GM23338 (cell line): Measurements from ENCODE around the gene WSB2. TPM values are rescaled to one million over a fixed set of nuclear protein-coding genes. Genes with fewer than 3 reads are reported as not detected.

ENCODE experiments used
- ATAC-seq: fragments of 200-7000 bp; cut with Tn5 transposase; 3 replicates; pipeline ENCODE4 v1.9.1; 2020
- DNase-seq: peaks from one replicate; pipeline ENCODE4 v3.0.0-alpha.2; 2015; ENCODE audit warnings: low spot score
- H2AFZ ChIP-seq: fragments of 200-600 bp; sonication (generic); 2 replicates; pipeline ENCODE4 v1.8.0; 2016; ENCODE audit warnings: antibody characterized with exemption, mild to moderate bottlenecking, moderate library complexity
- H3F3A ChIP-seq: fragments of 200-600 bp; sonication (generic); replicated peaks from 2 replicates; pipeline ENCODE4 v1.8.0; 2017; ENCODE audit warnings: antibody characterized with exemption, mixed run types, low read depth
- H3K27ac ChIP-seq: fragments of 200-600 bp; sonication (generic); 2 replicates; pipeline ENCODE4 v1.6.1; 2016; ENCODE audit warnings: low read depth
- H3K27me3 ChIP-seq: fragments of 200-600 bp; sonication (generic); 2 replicates; pipeline ENCODE4 v1.8.0; 2016; ENCODE audit warnings: mild to moderate bottlenecking, mixed run types, moderate library complexity; ENCODE audit not compliant: insufficient read depth
- H3K36me3 ChIP-seq: fragments of 200-600 bp; sonication (generic); 2 replicates; pipeline ENCODE4 v1.8.0; 2016; ENCODE audit warnings: mild to moderate bottlenecking; ENCODE audit not compliant: insufficient read depth
- H3K4me1 ChIP-seq: fragments of 200-600 bp; sonication (generic); 2 replicates; pipeline ENCODE4 v1.8.0; 2016; ENCODE audit warnings: mild to moderate bottlenecking, moderate library complexity; ENCODE audit not compliant: insufficient read depth
- H3K4me2 ChIP-seq: fragments of 200-600 bp; sonication (generic); 2 replicates; pipeline ENCODE4 v1.7.1; 2017; ENCODE audit warnings: mixed run types
- H3K4me3 ChIP-seq: fragments of 200-600 bp; sonication (generic); 2 replicates; pipeline ENCODE4 v1.6.1; 2016; ENCODE audit warnings: mixed run types
- H3K79me2 ChIP-seq: fragments of 200-600 bp; sonication (generic); replicated peaks from 2 replicates; pipeline ENCODE4 v1.8.0; 2017; ENCODE audit warnings: mild to moderate bottlenecking; ENCODE audit not compliant: insufficient read depth
- H3K9me2 ChIP-seq: fragments of 200-600 bp; sonication (generic); 2 replicates; pipeline ENCODE4 v1.8.0; 2017; ENCODE audit not compliant: insufficient read depth
- H4K20me1 ChIP-seq: fragments of 200-600 bp; sonication (generic); replicated peaks from 2 replicates; pipeline ENCODE4 v1.8.0; 2017; ENCODE audit warnings: mild to moderate bottlenecking; ENCODE audit not compliant: insufficient read depth
- H3K27ac Mint-ChIP-seq: 2 replicates; pipeline ENCODE4 v1.8.0; 2020; ENCODE audit warnings: inconsistent platforms, mild to moderate bottlenecking, moderate library complexity, mixed read lengths
- H3K27me3 Mint-ChIP-seq: 3 replicates; pipeline ENCODE4 v1.8.0; 2022; ENCODE audit warnings: low read depth, mild to moderate bottlenecking, moderate library complexity, mixed read lengths, inconsistent platforms; ENCODE audit not compliant: insufficient read depth, poor library complexity
- H3K36me3 Mint-ChIP-seq: 3 replicates; pipeline ENCODE4 v1.8.0; 2021; ENCODE audit warnings: low read depth, mild to moderate bottlenecking, inconsistent platforms, moderate library complexity, mixed read lengths
- H3K4me1 Mint-ChIP-seq: 3 replicates; pipeline ENCODE4 v1.8.0; 2020; ENCODE audit warnings: mild to moderate bottlenecking, inconsistent platforms, mixed read lengths
- H3K4me3 Mint-ChIP-seq: 3 replicates; pipeline ENCODE4 v1.8.0; 2021; ENCODE audit warnings: moderate library complexity, mild to moderate bottlenecking, inconsistent platforms, mixed read lengths
- H3K9me3 Mint-ChIP-seq: 3 replicates; pipeline ENCODE4 v1.8.0; 2020; ENCODE audit warnings: moderate library complexity, mild to moderate bottlenecking, inconsistent platforms, mixed read lengths
- CREB1 ChIP-seq: fragments of 250-450 bp; sonication (Bioruptor Pico); IDR thresholded peaks from 2 replicates; pipeline ENCODE4 v1.5.0; 2020; ENCODE audit warnings: low read depth, mild to moderate bottlenecking, moderate library complexity
- EZH2 ChIP-seq: fragments of 200-600 bp; sonication (generic); IDR thresholded peaks from one replicate; pipeline ENCODE4 v1.8.0; 2017; ENCODE audit warnings: antibody characterized with exemption, mild to moderate bottlenecking, low read depth; ENCODE audit not compliant: unreplicated experiment
- EZH2phosphoT487 ChIP-seq: fragments of 200-600 bp; sonication (generic); IDR thresholded peaks from one replicate; pipeline ENCODE4 v1.8.1; 2018; ENCODE audit warnings: antibody characterized with exemption; ENCODE audit not compliant: unreplicated experiment
- JUNB ChIP-seq: IDR thresholded peaks from one replicate; pipeline ENCODE4 v1.6.1; 2016; ENCODE audit warnings: antibody characterized with exemption; ENCODE audit not compliant: unreplicated experiment
- NANOG ChIP-seq: IDR thresholded peaks from 2 replicates; pipeline ENCODE4 v1.6.1; 2016; ENCODE audit warnings: antibody characterized with exemption, borderline replicate concordance
- POLR2AphosphoS5 ChIP-seq: IDR thresholded peaks from 2 replicates; pipeline ENCODE4 v1.6.1; 2016; ENCODE audit warnings: antibody characterized with exemption, low read depth
- STAT1 ChIP-seq: IDR thresholded peaks from one replicate; pipeline ENCODE4 v1.6.1; 2016; ENCODE audit warnings: antibody characterized with exemption; ENCODE audit not compliant: unreplicated experiment
- ZNF331 ChIP-seq: fragments of 250-450 bp; sonication (Bioruptor Pico); IDR thresholded peaks from 2 replicates; pipeline ENCODE4 v1.5.0; 2020; ENCODE audit warnings: low read depth, mild to moderate bottlenecking, moderate library complexity
- polyA plus RNA-seq: library from polyadenylated mRNA; unstranded; fragments of >200 nt; fragmentation: Nextera tagmentation; extraction: Ambion mirVana; gene quantifications from 2 replicates; pipeline ENCODE4 v1.2.1, GENCODE V29; 2016
- total RNA-seq: library from RNA; depleted of rRNA; stranded (reverse); fragments of >200 nt; shearing (Covaris generic); gene quantifications from 2 replicates; pipeline ENCODE4 v1.2.3, GENCODE V29; 2014
- TF ChIP-seq, protein P1 (sequence below): IDR thresholded peaks from 2 replicates; pipeline ENCODE4 v1.6.1; 2016; ENCODE audit warnings: antibody characterized with exemption
- TF ChIP-seq, protein P2 (sequence below): IDR thresholded peaks from one replicate; pipeline ENCODE4 v1.6.1; 2018; ENCODE audit warnings: antibody characterized with exemption; ENCODE audit not compliant: unreplicated experiment
- TF ChIP-seq, protein P3 (sequence below), 2 experiments: fragments of 200-600 bp in 1 of 2; sonication (generic) in 1 of 2; conservative IDR thresholded peaks; 2 replicates each; pipeline versions ENCODE4 v1.5.1 to v1.6.1; 2016 to 2017; ENCODE audit warnings: antibody characterized with exemption in 2 of 2, low read depth in 2 of 2, mild to moderate bottlenecking in 2 of 2, moderate library complexity in 1 of 2
- TF ChIP-seq, protein P4 (sequence below): fragments of 250-450 bp; sonication (Bioruptor Pico); IDR thresholded peaks from 2 replicates; pipeline ENCODE4 v1.5.0; 2020; ENCODE audit warnings: mild to moderate bottlenecking, moderate library complexity

Gene WSB2
- total and polyA plus RNA-seq, 2 experiments from 2014 or later: 36.6 to 60.8 TPM

DNA sequence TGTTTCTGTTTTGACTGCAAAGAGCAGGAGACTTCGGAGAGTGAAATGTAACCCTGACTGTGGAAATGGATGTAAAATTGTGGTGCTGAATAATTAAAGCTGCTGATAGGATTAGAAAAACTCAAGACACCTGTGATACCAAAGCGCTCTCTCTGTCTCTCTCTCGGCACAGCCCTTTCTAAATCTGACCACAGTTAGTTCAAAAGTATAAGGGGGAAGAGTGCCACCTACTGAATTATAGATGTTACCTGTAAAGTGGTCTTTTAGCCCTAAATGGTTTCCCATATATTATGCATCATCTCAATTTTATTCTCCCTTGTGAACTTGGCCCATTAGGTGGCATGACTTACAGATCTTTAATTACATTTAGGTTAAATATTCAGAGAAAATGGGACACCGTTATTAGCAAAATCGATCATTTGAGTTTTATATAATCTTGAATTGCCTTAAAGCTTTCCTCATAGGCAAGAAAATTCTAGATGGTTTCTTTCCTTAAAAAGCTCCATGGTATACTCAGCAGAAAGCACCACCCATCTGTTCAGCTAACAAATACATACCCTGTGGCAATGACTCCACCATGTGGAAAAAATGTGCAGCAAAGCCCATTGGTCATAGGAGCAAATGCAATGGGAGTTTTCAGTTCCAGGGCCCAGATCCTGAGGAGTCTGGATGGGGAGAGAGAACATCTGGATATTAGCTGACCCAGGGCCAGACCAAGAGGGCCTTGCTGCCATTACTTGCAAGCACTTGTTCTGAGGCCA is 26.4 kb downstream of the WSB2 start (continued):
- TF ChIP-seq STAT1: no peak

DNA sequence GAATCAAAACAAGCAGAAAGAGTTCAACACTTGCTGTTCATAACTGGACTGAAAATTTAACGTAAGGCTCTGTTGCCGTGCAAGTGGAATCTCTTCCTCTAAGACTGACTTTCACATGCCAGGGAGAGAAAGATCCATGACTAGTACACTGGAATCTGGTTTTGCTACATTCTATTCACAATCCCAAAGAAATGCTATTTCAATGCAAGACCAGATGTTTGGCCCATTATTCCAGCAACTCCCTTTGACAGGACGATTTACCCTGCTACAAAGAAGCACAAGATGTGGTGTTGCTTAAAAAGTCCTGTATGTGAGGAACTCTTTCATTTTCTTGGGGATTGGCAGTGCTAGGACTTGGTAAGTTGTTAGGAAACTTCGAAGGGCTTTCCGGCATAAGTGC is 27.1 kb downstream of the WSB2 start:
- Histone ChIP-seq H3K27ac (peak overlapping the region; percentile 52; the same call in 1 of the 2 replicates), H3K9me2 (no peaks in the 10 kb centered on the region), H3K4me1 (no peaks in the 10 kb centered on the region), H3K36me3 (peaks cover 61% of the 10 kb centered on the region), H3K27me3 (no peaks in the 10 kb centered on the region), H4K20me1 (peaks cover 12% of the 10 kb centered on the region), H3K79me2 (no peaks in the 10 kb centered on the region), H3F3A (peaks cover 23% of the 10 kb centered on the region), H3K4me3 (no peak overlapping the region), H2AFZ (no peak overlapping the region), H3K4me2 (no peak overlapping the region)
- DNase-seq (no peak), ATAC-seq (no peak)
- Mint-ChIP-seq H3K9me3 (no peaks in the 10 kb centered on the region), H3K36me3 (peaks cover 91% of the 10 kb centered on the region), H3K27me3 (no peaks in the 10 kb centered on the region), H3K27ac (no peak overlapping the region; the same call in 1 of the 2 replicates), H3K4me1 (peaks cover 11% of the 10 kb centered on the region; the same call in 2 of the 3 replicates), H3K4me3 (no peak overlapping the region)
- TF ChIP-seq JUNB (no peak), ZNF331 (no peak), EZH2phosphoT487 (no peak), STAT1 (no peak), CREB1 (CRISPR knock-in tag) (no peak), NANOG (no peak), EZH2 (no peak), POLR2AphosphoS5 (no peak)
- TF ChIP-seq, protein P1, sequence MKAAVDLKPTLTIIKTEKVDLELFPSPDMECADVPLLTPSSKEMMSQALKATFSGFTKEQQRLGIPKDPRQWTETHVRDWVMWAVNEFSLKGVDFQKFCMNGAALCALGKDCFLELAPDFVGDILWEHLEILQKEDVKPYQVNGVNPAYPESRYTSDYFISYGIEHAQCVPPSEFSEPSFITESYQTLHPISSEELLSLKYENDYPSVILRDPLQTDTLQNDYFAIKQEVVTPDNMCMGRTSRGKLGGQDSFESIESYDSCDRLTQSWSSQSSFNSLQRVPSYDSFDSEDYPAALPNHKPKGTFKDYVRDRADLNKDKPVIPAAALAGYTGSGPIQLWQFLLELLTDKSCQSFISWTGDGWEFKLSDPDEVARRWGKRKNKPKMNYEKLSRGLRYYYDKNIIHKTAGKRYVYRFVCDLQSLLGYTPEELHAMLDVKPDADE: no peak
- TF ChIP-seq, protein P2, sequence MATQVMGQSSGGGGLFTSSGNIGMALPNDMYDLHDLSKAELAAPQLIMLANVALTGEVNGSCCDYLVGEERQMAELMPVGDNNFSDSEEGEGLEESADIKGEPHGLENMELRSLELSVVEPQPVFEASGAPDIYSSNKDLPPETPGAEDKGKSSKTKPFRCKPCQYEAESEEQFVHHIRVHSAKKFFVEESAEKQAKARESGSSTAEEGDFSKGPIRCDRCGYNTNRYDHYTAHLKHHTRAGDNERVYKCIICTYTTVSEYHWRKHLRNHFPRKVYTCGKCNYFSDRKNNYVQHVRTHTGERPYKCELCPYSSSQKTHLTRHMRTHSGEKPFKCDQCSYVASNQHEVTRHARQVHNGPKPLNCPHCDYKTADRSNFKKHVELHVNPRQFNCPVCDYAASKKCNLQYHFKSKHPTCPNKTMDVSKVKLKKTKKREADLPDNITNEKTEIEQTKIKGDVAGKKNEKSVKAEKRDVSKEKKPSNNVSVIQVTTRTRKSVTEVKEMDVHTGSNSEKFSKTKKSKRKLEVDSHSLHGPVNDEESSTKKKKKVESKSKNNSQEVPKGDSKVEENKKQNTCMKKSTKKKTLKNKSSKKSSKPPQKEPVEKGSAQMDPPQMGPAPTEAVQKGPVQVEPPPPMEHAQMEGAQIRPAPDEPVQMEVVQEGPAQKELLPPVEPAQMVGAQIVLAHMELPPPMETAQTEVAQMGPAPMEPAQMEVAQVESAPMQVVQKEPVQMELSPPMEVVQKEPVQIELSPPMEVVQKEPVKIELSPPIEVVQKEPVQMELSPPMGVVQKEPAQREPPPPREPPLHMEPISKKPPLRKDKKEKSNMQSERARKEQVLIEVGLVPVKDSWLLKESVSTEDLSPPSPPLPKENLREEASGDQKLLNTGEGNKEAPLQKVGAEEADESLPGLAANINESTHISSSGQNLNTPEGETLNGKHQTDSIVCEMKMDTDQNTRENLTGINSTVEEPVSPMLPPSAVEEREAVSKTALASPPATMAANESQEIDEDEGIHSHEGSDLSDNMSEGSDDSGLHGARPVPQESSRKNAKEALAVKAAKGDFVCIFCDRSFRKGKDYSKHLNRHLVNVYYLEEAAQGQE: no peak
- TF ChIP-seq, protein P3, sequence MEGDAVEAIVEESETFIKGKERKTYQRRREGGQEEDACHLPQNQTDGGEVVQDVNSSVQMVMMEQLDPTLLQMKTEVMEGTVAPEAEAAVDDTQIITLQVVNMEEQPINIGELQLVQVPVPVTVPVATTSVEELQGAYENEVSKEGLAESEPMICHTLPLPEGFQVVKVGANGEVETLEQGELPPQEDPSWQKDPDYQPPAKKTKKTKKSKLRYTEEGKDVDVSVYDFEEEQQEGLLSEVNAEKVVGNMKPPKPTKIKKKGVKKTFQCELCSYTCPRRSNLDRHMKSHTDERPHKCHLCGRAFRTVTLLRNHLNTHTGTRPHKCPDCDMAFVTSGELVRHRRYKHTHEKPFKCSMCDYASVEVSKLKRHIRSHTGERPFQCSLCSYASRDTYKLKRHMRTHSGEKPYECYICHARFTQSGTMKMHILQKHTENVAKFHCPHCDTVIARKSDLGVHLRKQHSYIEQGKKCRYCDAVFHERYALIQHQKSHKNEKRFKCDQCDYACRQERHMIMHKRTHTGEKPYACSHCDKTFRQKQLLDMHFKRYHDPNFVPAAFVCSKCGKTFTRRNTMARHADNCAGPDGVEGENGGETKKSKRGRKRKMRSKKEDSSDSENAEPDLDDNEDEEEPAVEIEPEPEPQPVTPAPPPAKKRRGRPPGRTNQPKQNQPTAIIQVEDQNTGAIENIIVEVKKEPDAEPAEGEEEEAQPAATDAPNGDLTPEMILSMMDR (conservative IDR thresholded peaks at IDR 0.05; ENCODE audit: low read depth in 2 of 2): no peak
- TF ChIP-seq, protein P4, sequence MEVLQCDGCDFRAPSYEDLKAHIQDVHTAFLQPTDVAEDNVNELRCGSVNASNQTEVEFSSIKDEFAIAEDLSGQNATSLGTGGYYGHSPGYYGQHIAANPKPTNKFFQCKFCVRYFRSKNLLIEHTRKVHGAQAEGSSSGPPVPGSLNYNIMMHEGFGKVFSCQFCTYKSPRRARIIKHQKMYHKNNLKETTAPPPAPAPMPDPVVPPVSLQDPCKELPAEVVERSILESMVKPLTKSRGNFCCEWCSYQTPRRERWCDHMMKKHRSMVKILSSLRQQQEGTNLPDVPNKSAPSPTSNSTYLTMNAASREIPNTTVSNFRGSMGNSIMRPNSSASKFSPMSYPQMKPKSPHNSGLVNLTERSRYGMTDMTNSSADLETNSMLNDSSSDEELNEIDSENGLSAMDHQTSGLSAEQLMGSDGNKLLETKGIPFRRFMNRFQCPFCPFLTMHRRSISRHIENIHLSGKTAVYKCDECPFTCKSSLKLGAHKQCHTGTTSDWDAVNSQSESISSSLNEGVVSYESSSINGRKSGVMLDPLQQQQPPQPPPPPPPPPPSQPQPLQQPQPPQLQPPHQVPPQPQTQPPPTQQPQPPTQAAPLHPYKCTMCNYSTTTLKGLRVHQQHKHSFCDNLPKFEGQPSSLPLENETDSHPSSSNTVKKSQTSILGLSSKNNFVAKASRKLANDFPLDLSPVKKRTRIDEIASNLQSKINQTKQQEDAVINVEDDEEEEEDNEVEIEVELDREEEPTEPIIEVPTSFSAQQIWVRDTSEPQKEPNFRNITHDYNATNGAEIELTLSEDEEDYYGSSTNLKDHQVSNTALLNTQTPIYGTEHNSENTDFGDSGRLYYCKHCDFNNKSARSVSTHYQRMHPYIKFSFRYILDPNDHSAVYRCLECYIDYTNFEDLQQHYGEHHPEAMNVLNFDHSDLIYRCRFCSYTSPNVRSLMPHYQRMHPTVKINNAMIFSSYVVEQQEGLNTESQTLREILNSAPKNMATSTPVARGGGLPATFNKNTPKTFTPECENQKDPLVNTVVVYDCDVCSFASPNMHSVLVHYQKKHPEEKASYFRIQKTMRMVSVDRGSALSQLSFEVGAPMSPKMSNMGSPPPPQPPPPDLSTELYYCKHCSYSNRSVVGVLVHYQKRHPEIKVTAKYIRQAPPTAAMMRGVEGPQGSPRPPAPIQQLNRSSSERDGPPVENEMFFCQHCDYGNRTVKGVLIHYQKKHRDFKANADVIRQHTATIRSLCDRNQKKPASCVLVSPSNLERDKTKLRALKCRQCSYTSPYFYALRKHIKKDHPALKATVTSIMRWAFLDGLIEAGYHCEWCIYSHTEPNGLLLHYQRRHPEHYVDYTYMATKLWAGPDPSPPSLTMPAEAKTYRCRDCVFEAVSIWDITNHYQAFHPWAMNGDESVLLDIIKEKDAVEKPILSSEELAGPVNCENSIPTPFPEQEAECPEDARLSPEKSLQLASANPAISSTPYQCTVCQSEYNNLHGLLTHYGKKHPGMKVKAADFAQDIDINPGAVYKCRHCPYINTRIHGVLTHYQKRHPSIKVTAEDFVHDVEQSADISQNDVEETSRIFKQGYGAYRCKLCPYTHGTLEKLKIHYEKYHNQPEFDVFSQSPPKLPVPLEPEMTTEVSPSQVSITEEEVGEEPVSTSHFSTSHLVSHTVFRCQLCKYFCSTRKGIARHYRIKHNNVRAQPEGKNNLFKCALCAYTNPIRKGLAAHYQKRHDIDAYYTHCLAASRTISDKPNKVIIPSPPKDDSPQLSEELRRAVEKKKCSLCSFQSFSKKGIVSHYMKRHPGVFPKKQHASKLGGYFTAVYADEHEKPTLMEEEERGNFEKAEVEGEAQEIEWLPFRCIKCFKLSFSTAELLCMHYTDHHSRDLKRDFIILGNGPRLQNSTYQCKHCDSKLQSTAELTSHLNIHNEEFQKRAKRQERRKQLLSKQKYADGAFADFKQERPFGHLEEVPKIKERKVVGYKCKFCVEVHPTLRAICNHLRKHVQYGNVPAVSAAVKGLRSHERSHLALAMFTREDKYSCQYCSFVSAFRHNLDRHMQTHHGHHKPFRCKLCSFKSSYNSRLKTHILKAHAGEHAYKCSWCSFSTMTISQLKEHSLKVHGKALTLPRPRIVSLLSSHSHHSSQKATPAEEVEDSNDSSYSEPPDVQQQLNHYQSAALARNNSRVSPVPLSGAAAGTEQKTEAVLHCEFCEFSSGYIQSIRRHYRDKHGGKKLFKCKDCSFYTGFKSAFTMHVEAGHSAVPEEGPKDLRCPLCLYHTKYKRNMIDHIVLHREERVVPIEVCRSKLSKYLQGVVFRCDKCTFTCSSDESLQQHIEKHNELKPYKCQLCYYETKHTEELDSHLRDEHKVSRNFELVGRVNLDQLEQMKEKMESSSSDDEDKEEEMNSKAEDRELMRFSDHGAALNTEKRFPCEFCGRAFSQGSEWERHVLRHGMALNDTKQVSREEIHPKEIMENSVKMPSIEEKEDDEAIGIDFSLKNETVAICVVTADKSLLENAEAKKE (CRISPR knock-in tag): no peak
